Suppressor macrophage treated with lipopolysaccharide for 4 hours (primary cell): ENCODE data around the gene PRELID3B.
A peak's percentile ranks its signal among the peaks of the same experiment; 100 is the strongest.
"Not testable (repeated sequence)": the region's sequence is repeated elsewhere in the genome, so short reads cannot be mapped to it uniquely, and the experiment has no call there.

Source experiments
- DNase-seq: peaks from one replicate; pipeline ENCODE4 v3.0.0-alpha.2; 2020

PRELID3B gene

DNA sequence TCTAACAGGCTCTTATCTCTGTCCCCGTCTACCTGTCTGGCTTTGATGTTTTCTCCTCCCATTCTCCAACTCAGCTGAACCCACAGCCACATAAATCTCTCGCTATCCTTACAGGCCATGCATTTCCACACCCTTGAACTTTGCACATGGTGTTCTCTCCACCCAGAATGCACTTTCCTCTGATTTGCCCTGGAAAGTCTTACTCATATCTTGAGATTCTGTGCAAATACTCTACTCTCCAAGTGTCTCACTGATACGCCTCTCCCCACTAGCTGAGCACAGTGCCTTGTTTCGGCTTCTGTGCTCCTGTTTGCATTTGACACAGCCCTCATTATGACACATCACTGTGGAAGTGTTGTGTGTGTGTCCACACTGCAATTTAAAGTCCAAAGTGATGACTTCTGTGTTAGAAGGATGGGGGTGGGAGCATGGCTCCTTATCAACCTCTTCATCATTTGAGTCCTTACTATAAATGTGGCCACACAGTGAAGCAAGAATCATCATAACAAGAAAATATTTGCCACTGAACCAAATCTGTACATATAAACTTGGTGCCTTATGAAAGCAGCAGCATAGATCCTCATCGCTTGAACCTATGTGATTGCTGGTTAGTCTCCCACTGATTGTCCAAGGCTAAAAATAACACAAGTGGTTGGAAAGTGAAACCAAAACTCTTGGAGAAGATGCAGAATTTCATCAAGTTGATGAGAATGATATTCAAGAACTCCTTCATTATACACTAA, 5.5 kb upstream of the PRELID3B start:
- DNase-seq = peak; percentile 21

DNA sequence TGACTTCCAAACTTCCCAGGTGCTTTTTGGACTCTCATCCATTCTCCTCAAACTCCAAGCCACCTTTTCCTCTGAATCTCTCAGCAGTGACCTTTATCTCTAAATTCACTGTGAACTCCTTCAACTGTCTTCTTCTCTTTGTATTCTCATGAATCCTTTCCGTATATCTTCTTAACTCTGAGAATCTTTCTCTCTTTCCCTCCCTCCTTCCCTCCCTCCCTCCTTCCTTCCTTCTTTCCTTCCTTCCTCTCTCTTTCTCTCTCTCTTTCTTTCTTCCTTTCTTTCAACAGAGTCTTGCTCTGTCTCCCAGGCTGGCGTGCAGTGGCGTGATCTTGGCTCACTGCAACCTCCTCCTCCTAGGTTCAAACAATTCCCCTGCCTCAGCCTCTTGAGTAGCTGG, 4.3 kb upstream of the PRELID3B start:
- DNase-seq = no peak

DNA sequence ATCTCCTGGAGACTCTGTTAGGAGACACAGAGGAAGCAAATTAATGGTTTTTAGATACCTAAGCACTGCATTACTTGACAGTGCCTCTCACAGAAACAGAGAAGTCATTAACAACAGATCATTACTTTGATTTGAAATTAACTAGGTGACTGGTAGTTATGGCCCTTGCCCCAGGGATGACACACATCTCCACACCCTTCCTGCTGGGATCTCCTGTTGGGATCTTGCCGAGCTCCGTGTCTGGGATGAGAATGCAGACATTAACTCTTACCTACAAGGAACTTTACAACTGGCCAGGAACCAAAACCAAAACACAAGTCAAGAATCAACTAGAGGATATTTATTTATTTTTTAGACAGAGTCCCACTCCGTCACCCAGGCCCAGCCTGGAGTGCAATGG, 2.2 kb upstream of the PRELID3B start:
- no peak for DNase-seq

DNA sequence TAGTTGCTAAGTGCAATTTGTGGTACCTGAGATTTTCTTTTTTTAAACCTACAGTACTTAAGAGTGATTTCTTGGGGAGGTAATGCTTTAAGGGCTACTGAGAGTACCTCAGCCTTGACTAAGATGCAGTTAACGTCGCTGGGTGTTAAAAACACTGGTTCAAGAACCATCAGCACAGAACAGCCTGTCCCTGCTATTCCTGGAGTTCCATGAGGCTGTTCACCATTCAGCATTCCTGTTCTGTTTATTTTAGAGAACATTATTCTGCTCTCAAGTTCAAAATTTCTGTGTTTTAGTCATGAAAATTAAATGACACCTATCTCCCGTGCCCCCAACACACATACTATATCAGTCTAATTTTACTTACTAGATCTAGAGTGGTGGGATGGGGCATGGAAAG, 1.7 kb upstream of the PRELID3B start:
- no peak for DNase-seq

DNA sequence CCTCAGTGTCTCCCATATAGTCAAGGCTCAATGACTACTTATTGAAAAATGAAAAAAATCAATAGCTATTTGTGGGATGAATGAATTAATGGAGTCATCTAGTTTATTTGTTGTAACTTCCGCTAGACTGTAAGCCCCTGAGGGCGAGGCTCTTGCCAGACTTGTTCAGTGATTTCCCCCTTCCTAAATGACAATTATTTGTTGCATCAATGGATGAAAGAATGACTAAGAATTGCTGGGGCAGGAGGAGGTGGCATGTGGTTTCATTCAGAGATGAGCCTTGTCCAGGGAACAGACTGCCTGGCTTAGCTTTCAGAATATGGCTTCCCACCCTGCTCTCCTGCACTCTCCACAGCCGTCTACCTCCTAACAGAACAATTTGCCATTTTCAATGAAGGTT, 1.1 kb upstream of the PRELID3B start:
- DNase-seq = peak; percentile 32

DNA sequence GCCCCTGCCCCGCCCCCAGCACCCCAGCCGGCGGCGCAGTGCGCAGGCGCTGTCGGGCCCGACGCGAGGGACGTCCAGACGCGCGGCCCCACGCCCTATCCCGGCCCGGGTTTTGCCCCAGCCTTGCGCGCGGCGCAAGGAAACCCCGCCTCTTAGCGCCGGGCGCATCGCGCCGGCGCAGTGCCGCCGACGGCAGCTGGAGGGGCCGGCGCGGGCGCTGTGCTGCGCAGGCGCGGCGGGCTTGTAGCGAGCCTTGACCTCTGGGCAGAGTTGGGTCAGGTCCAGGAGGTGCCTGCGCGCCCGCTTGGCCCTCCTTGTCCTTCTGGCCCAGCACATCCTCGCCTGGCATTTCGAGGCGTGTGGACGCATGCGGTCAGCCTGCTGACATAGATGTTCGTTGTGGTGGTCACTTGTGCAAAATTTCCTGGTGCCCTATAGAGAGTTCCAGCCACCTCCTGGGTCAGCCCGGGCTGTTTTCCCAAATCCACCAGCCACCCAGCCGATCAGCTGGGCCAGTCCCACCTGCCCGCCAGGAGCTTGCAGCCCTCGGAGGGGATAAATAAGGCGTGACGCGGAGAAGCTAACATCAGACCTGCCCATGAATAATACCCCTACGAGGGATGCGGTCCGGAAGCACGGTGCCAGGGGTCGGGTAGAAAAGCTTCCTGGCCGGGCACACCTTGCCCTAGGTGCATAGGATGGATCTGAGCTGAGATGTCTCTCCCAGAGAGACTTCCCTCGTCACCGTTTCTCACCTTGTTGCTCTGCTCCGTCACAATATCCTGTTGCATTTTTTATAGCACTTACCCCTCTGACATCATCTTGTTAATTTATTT, 428 bp upstream of the PRELID3B start:
- DNase-seq = peak; percentile 99

DNA sequence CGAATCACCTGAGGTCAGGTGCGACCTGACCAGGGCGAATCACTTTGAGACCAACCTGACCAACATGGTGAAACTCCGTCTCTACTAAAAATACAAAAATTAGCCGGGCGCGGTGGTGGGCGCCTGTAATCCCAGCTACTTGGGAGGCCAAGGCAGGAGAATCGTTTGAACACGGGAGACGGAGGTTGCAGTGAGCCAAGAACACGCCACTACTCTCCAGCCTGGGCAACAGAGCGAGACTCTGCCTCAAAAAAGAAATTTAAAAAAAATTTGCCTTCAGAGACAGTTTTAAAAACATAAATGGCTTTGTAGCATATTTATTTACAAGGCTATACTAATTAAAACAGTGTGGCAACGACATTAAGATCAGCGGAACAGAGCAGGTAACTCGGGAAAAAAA, 1.1 kb downstream of the PRELID3B start:
- DNase-seq = not testable (repeated sequence)

DNA sequence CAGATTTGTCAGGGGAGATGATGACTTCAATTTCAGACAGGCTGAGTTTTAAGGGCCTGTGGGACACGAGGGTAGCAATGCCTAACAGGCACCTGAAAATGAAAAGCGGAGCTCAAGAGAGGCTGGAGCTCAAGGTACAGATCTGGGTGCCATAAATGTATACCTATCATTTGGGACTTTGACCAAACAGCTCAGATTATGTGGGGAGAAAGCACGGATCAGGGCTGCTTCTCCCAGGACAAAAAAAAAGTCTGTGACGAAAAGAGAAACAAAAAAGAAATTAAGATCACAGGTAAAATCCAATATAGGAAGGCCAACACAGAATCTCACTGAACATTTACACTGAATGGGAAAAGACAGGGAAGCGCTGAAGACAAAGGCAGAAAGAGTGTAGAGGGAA, 1.9 kb downstream of the PRELID3B start:
- no peak for DNase-seq

DNA sequence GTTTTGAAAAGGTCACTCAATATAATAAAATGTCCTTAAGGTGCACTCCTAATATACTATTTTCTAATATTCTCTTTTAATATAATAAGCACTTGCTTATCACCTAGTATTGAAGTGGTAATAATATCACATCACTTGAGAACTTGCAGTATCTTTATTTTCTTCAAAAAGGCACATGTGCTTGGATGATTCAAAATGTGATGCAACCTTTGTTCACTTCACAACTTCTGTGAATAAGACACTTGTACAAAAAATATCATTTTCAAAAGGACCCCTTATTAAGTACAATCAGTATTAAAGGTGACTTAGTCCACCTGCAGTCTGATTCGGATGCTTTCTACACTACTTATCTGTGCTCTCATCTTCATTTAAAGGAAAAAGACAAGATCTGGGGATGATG, 3.4 kb downstream of the PRELID3B start:
- peak; percentile 33 for DNase-seq

DNA sequence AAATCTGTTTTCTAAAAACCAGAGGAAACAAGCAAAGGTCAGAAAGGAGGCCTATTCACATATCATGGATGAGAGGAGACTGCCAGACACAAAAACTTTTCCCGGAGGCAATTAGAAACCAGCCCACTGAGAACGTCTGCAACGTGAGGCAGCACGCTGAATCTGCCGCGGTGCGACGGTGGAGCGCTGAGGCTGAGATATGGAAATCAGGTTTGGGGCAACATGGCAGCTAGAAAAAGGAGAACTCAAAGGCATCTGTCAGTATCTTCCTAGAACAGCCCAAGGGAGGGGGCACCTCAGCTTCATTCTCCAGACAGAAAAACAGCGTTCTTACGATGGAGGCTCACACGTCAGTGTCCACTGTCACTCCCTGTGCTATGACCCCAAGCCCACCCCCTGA, 5.2 kb downstream of the PRELID3B start:
- DNase-seq = no peak

DNA sequence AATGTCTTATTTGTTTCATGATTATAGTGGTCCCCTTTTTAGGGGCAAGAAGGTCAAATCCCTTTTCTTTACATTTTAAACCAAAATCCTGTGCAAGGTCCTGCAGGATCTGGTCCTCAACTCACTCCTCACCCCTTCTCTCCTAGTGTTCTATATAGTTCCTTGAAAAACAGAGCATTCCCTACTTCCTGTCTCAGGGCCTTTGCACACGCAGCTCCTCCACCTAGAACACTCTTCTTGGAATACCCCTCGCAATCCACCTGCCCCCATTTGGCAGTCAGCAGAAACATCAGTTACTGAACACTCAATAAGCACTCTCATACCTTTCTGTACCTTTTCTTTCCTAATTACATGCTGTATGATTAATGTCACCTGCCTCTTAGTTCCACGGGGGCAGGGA, 7.2 kb downstream of the PRELID3B start:
- DNase-seq = no peak

DNA sequence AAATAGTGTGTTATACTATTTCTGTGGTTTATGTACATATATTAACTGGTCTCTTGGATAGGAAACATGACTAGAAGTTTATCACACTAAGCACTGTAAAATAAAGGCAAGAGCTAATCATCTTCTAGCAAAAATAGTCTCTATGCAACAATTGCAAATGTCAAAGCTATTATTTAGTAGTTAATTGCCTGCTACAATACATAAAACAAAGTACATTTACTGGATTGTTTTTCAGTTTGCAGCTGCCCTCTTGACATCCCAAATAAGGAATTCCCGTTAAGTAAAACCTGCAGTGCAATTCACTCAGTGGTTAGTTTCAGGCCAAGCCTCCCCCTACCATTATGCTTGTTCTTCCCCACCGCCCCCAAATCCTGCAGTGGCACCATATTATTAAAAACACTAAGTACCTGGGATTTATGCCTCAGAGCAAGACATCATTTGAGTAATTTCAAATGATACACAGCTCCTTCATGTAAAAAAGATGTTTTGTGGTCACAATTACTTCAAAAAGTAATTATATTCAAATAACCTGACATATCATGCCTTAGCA, 8.9 kb downstream of the PRELID3B start:
- no peak for DNase-seq

DNA sequence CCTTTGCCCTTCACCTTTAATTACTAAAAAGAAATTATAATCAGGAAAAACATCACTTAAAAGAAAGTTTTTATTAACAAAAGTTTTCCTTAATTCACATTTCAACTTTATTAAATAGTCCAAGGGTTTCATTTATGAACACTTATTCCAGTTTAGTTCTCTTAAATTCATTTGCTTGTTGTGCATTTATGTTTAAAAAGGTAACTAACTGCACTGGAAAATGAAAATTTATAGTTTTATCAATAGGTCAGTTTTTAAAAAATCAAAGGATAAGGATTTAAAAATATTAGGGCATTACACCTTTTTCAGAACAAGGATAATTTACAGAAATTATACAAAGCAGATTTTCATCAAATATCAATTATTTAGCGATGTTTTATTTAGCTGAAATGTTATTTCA, 9.5 kb downstream of the PRELID3B start:
- DNase-seq = no peak

DNA sequence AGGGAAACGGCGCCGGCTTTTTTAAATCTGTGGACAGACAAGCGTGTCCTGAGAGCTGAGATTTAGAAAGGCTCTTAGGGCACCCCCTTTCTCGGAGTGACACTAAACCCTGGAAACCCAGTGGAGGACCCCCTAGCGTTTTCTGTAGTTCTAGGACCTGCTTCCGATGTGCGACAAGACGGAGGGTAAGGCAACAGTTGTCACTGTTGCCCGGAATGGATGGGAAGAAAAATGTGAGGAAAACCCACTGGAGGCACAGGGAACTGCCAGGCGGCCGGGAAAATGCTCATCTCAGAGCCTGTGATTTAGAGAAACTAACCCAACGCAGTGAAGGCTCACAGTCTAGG, 9.9 kb downstream of the PRELID3B start:
- DNase-seq = peak; percentile 40

DNA sequence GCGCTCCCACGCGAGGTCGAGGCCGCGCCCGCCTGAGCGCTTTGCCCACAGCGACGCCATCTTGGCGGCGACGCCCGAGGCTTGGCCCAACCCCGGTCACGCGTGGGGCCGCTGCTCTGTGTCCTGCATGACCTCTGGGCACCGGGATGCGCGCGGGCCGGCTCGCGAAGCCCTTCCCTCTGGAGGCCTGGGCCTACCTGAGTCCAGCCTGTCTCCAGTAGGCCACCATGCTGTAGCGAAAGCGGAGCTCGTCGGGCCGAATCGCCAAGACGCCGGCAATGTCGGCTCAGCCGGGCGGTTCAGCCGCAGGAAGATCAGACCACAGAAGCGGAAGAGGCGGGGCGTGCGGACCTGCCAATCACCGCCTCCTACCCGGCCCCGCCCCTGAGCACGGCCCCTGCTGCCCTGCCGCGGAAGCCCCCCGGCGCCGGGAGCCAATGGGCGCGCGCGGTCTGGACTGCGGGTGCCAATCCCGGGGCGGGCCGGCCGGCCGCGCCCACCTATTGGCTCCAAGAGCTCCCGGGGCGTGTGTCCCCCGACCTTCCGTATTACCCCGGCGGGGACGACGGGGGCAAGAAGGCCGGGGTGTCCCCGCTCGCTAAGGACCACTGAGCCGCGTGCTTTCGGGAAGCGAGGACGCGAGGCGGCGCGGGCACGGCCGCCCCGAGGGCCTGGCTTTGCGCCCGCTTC, 10.4 kb downstream of the PRELID3B start, which contains the start of gene ATP5F1E:
Gene ATP5F1E, minus strand, starts transcription at position 313 of the 690 bp plus-strand sequence. Its CDS starts 84 bp downstream, at position 229.
- peak; percentile 98 for DNase-seq

DNA sequence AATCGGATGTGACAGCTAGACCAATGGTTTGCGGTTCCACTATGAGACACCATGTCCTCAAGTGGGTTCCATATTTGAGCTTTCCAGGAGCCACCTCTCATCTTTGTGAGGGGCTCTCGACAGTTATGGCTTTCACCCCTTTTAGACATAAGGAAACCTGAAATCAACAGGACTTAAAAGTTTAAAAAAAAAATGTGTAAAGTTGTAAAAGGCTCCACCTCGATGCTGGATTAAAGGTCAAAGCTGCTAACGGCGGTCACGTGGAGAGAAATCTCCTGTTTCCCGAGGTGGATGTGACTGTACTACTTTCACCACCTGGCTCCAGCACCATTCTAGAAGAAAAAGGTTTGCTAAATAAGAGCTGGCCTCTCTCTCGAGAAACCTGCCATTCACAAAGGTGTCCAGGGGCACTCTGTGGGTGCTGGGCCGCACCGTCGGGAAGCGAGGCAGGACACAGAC, 11.0 kb downstream of the PRELID3B start:
- no peak for DNase-seq

DNA sequence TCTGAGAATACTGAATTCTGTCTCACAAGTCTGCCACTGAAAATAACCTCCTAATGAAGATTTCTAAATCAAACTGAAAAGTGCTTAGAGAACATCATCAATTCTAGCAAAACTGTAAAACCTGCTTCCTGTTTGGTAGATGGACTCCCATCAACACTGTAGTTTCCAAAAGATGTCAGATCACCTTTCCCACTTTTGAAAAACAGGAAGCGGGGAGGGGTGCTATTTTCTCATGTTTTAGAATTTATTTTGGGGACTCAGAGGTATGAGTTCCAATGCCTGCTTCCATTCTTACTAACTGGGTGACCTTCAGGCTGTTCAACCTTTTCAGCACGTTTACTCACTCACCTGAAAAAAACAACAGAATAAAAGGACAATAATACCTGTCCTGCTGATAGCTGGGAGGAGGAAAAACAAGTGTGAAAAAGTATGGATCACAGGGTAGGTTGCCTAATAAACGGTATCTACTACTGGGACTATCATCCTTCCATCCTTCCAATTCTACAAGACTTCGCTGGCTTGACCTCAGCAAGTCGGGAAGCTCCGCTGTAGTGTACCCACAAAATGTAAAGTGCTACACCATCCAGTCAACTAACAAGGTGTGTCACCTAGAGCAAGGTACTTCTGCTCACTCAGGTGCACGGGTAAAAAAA, 11.5 kb downstream of the PRELID3B start:
- no peak for DNase-seq

DNA sequence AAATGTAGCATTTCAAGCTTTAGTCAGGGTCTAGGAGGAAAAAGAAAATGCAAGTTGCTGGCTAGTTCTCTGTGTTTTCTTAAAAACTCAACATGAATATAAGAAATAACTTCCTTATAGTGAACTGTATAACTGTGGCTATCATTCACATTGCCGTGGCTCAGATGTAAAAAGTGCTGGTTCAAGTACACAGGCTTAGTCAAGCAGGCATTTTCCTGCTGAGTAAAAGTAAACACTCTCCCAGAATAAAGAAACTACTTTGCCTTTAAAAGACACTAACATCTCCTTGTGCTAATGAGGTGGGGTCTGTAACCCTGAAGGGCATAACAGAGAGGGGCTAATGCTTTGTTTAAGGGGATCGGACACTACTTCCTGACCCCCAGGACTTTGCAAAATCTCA, 13.8 kb downstream of the PRELID3B start:
- DNase-seq = no peak

DNA sequence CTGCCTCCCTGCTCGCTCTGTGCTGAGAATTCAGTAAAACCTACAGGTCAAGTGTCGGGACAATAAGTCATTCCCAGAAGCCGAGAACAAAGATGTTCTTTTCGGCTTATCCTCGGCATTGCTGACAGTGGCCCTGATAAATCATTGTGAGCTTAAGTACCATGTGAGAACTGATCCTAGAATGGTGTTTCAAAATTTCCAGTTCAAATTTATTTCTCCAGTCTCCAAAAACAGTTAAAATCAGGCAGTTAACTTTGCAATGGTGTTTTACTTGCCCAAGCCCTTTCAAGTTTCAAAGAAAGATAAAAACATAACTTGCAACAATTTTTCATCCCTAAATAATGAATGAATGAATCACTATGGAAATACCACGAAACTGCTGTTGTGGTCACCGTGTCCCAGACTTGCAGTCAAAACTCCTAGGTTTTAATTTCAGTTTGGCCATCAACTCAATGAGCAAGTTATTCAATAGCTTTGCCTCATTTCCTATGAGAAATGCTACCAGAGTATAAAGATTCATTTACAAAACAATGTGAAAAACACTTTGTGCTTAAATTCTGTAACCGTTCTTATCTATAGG, 14.8 kb downstream of the PRELID3B start:
- DNase-seq = peak; percentile 52

DNA sequence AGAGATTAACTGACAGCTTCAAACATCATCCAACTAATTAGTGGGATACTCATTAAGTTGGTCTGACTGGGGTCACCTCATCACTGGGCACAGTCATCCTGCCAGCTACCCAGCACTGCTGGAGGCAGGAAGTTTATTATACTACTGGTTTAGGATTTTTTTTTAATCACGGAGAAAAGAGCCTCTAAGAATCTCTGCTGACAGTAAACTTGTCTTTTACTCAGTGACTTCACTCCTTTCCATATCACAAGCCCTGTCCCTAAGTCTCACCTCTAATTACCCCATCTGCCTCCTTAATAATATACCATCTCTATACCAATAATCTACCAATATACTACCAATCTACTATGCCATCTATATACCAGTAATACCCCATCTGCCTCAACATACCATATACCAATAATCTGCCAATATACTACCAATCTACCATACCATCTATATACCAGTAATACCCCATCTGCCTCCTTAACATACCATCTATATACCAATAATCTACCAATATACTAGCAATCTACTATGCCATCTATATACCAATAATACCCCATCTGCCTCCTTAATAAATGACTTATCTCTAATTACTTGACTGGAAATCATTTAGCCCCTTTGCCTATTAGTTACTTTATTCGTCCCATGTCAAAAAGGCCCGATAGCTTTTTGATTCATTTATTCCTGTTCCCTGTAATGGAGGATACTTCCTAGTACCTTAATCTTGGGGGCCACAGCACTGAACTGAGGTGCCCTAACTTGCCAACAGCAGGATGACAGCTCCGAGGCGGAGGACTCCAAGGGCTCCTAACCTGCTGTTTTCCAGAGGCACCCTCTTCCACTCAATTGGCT, 15.5 kb downstream of the PRELID3B start:
- DNase-seq = no peak

DNA sequence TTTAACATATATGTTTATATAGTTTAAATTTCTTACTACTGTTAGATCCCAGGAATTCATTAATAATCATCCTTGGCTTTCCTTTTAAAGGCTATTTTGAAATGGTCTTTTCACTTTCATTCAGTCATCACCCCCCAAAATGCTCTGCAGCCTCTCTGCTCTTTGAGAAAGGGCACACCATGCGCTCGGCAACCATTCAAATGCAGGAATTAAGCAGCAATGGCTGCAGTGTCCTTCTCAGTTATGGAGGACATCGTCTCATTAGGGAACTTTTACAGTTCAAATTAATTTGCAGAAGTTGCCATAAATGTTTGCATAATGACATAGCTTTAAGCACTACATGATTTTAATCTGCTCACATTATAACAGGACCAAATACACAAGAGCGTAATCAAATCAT, 17.1 kb downstream of the PRELID3B start:
- DNase-seq = no peak
